Activated CD4-positive, alpha-beta T cell treated with anti-CD3 and anti-CD28 coated beads, Interleukin-2, amount 10 ng/mL, durations not matched to agents 7 days and 5 days (primary cell): ENCODE results near the gene CREB1. TPM values are rescaled to one million over a fixed set of nuclear protein-coding genes. Genes with fewer than 3 reads are reported as not detected.

Source experiments
- CTCF ChIA-PET: fragments of 350-600 bp; sonication (Branson Sonifier 250); formaldehyde crosslinking; loops from one replicate; lab custom pipeline; 2021; ENCODE audit warnings: antibody characterized with exemption; lab: Charles Lee
- POLR2A ChIA-PET: fragments of 350-600 bp; sonication (Branson Sonifier 250); formaldehyde crosslinking; loops from one replicate; lab custom pipeline; 2021; ENCODE audit warnings: antibody characterized with exemption; lab: Charles Lee
- DNase-seq: peaks from one replicate; pipeline ENCODE4 v3.0.0-alpha.2; 2020
- H3K27ac Mint-ChIP-seq: one replicate; pipeline ENCODE4 v1.8.0; 2021; ENCODE audit warnings: mild to moderate bottlenecking, moderate library complexity, mixed read lengths
- H3K27me3 Mint-ChIP-seq: one replicate; pipeline ENCODE4 v1.8.0; 2021; ENCODE audit warnings: mixed read lengths
- H3K36me3 Mint-ChIP-seq: one replicate; pipeline ENCODE4 v1.8.0; 2021; ENCODE audit warnings: low read depth, mixed read lengths
- H3K4me1 Mint-ChIP-seq: one replicate; pipeline ENCODE4 v1.8.0; 2021; ENCODE audit warnings: mixed read lengths
- H3K4me3 Mint-ChIP-seq: one replicate; pipeline ENCODE4 v1.8.0; 2021; ENCODE audit warnings: mild to moderate bottlenecking, moderate library complexity, mixed read lengths
- H3K9me3 Mint-ChIP-seq: one replicate; pipeline ENCODE4 v1.8.0; 2021; ENCODE audit warnings: mixed read lengths
- total RNA-seq, 2 experiments: library from RNA; stranded (reverse); gene quantifications; one replicate each; pipeline ENCODE4 v1.2.3, GENCODE V29; 2021

The CREB1 gene
- total RNA-seq, 2 experiments from 2014 or later, result 92.5 to 118 TPM

- Mint-ChIP-seq H3K4me3 (no peak overlapping the region), H3K27me3 (no peaks in the 10 kb centered on the region), H3K27ac (peak overlapping the region; percentile 81), H3K4me1 (peaks cover 53% of the 10 kb centered on the region), H3K9me3 (peaks cover 6% of the 10 kb centered on the region), H3K36me3 (peaks cover 3% of the 10 kb centered on the region)
- CTCF ChIA-PET, result interaction anchor here (0.7 to 1.1 kb wide), 3 partner anchors 11 to 17 kb away, joined by 3 read pairs; no protein-coding TSS in a partner anchor
- POLR2A ChIA-PET, result interaction anchor here (1.3 kb wide), 1 partner anchor 23 kb away, joined by 5 read pairs; the partner anchor contains the start of gene CREB1
- no peak for DNase-seq
Observed at GRCh38 chr2:207506426-207506825, 23.3 kb upstream of the CREB1 start.

DNA sequence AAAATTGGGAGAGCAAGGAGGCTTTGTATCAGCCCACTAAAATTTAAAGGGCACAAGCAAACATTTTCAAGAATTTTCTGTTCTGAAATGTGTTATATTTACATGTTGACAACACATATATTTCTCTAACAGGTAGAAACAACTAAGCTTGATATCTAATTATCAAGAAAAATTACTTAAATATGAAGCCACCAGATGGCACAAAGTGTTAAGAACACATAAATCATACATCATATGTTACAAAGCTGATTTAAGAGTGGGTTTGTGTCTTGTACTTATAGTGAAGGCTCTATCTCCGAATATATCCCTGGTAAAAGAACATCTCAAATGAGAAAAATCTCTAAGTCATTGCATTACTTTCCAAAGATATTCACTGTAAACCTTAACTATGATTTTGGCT lies 19.6 kb upstream of the CREB1 start:
- POLR2A ChIA-PET, result no interaction called here
- Mint-ChIP-seq H3K27me3 (no peaks in the 10 kb centered on the region), H3K4me3 (no peak overlapping the region), H3K27ac (no peak overlapping the region), H3K4me1 (peaks cover 28% of the 10 kb centered on the region), H3K36me3 (no peaks in the 10 kb centered on the region), H3K9me3 (peaks cover 6% of the 10 kb centered on the region)
- no peak for DNase-seq
- CTCF ChIA-PET, result interaction anchor here (0.7 to 1.4 kb wide), 2 partner anchors 17 to 131 kb away, joined by 3 to 4 read pairs; no protein-coding TSS in a partner anchor

DNA sequence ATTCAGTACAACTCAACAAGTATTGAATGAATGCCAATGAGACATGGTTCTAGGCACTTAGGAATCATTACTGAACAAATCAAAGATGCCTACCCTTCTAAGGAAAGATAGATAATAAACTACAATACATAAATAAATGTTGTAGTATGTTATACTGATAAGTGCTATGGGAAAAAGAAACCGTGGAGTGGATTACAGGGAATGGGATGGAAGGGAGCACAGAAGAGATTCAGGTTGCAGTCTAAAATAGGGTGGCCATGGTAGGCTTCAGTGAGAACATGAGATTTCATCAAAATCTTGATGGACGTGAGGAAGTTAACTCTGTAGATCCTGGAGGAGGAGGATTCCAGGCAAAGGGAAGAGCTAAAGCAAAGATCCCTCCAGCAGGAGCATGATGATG lies 17.9 kb upstream of the CREB1 start:
- Mint-ChIP-seq H3K4me3 (no peak overlapping the region), H3K27ac (no peak overlapping the region), H3K4me1 (peaks cover 16% of the 10 kb centered on the region), H3K36me3 (no peaks in the 10 kb centered on the region), H3K9me3 (peaks cover 6% of the 10 kb centered on the region), H3K27me3 (no peaks in the 10 kb centered on the region)
- DNase-seq, result no peak
- ChIA-PET CTCF (interaction anchor here (0.7 kb wide), 1 partner anchor 457 kb away, joined by 5 read pairs; no protein-coding TSS in a partner anchor), POLR2A (no interaction called here)

- ChIA-PET CTCF (no interaction called here), POLR2A (no interaction called here)
- Mint-ChIP-seq H3K4me3 (no peak overlapping the region), H3K9me3 (peaks cover 6% of the 10 kb centered on the region), H3K4me1 (peaks cover 12% of the 10 kb centered on the region), H3K36me3 (no peaks in the 10 kb centered on the region), H3K27ac (no peak overlapping the region), H3K27me3 (peaks cover 3% of the 10 kb centered on the region)
- DNase-seq, result no peak
Observed at GRCh38 chr2:207512356-207512755, 17.4 kb upstream of the CREB1 start.

DNA sequence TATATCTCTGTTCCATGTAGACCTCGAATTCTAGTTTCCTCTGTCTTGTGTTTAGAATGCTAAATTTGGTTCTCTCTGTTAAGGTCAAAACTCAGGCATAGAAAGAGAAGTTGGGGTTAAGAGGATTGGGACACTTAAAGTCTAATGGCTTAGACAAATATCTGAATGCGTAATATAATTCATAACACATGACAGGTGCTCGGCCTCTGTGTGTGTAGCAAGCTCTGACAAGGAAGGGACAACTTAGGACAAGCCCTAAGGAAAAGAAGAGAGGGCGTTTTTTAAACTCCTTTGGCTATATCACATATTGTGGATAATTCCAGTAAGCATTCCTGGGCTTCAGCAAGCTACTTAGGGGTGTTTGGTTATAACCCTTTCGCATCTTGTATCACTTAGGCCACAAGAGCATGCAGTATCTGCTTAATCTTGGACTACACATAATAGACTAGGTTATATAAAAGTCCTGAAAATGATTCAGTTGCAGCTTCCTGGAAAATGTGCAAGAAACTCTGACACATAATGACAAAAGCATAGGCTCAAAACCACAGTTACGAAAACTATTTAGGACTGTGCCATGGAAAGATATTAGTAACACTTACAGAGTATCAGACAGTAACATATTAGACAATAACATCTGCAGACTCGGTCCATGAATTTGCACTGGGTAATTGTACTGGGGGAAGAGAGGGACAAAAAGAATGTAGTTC lies 16.1 kb upstream of the CREB1 start:
- Mint-ChIP-seq H3K4me3 (no peak overlapping the region), H3K9me3 (peaks cover 3% of the 10 kb centered on the region), H3K4me1 (peaks cover 12% of the 10 kb centered on the region), H3K27me3 (peaks cover 3% of the 10 kb centered on the region), H3K27ac (no peak overlapping the region), H3K36me3 (no peaks in the 10 kb centered on the region)
- DNase-seq, result no peak
- CTCF ChIA-PET, result interaction anchor here (1.5 kb wide), 1 partner anchor 11 kb away, joined by 6 read pairs; no protein-coding TSS in a partner anchor
- POLR2A ChIA-PET, result interaction anchor here (0.5 kb wide), 1 partner anchor 59 kb away, joined by 11 read pairs; no protein-coding TSS in a partner anchor

DNA sequence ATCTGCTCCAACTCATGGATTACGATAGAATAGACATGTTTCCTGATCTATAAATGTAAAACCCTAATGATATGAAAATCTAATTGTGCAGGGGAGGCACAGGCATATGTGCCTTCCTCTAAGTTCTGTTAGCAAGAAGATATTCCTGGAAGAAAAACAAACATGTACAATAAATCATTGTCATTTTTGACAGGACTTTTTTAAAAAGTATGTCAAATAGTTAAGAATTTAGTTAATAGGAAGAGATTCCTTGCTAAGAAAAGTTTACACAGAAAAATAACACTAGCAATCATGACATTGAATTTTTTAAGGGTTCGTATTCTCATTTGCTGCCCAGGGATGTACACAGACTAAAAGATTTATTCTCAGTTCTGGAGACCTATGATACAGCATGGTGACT lies 15.3 kb upstream of the CREB1 start:
- no peaks in the 10 kb centered on the region for H3K9me3 Mint-ChIP-seq
- peaks cover 3% of the 10 kb centered on the region for H3K27me3 Mint-ChIP-seq
- DNase-seq, result no peak
- CTCF ChIA-PET, result interaction anchor here (1.5 kb wide), 1 partner anchor 11 kb away, joined by 6 read pairs; no protein-coding TSS in a partner anchor
- POLR2A ChIA-PET, result no interaction called here
- H3K4me3 Mint-ChIP-seq, result no peak overlapping the region
- peaks cover 12% of the 10 kb centered on the region for H3K4me1 Mint-ChIP-seq
- peaks cover 2% of the 10 kb centered on the region for H3K36me3 Mint-ChIP-seq
- no peak overlapping the region for H3K27ac Mint-ChIP-seq

GRCh38 chr2:207515671-207516070 lies 14.1 kb upstream of the CREB1 start:
- H3K27me3 Mint-ChIP-seq, result peaks cover 3% of the 10 kb centered on the region
- ChIA-PET CTCF (interaction anchor here (1.3 kb wide), 1 partner anchor 13 kb away, joined by 3 read pairs; no protein-coding TSS in a partner anchor), POLR2A (no interaction called here)
- H3K4me1 Mint-ChIP-seq, result peaks cover 14% of the 10 kb centered on the region
- peaks cover 2% of the 10 kb centered on the region for H3K36me3 Mint-ChIP-seq
- no peaks in the 10 kb centered on the region for H3K9me3 Mint-ChIP-seq
- no peak overlapping the region for H3K27ac Mint-ChIP-seq
- no peak overlapping the region for H3K4me3 Mint-ChIP-seq
- DNase-seq, result no peak

GRCh38 chr2:207516206-207516605 lies 13.6 kb upstream of the CREB1 start:
- CTCF ChIA-PET, result interaction anchor here (1.1 kb wide), 1 partner anchor 9 kb away, joined by 3 read pairs; no protein-coding TSS in a partner anchor
- Mint-ChIP-seq H3K4me1 (peaks cover 20% of the 10 kb centered on the region), H3K27ac (no peak overlapping the region), H3K4me3 (no peak overlapping the region), H3K27me3 (peaks cover 3% of the 10 kb centered on the region), H3K36me3 (peaks cover 2% of the 10 kb centered on the region), H3K9me3 (no peaks in the 10 kb centered on the region)
- DNase-seq, result no peak
- POLR2A ChIA-PET, result no interaction called here

GRCh38 chr2:207523005-207523404 lies 6.8 kb upstream of the CREB1 start:
- H3K27me3 Mint-ChIP-seq, result no peaks in the 10 kb centered on the region
- H3K36me3 Mint-ChIP-seq, result peaks cover 4% of the 10 kb centered on the region
- DNase-seq, result no peak
- no peak overlapping the region for H3K27ac Mint-ChIP-seq
- H3K4me1 Mint-ChIP-seq, result peaks cover 42% of the 10 kb centered on the region
- H3K4me3 Mint-ChIP-seq, result no peak overlapping the region
- CTCF ChIA-PET, result no interaction called here
- H3K9me3 Mint-ChIP-seq, result no peaks in the 10 kb centered on the region
- POLR2A ChIA-PET, result no interaction called here

DNA sequence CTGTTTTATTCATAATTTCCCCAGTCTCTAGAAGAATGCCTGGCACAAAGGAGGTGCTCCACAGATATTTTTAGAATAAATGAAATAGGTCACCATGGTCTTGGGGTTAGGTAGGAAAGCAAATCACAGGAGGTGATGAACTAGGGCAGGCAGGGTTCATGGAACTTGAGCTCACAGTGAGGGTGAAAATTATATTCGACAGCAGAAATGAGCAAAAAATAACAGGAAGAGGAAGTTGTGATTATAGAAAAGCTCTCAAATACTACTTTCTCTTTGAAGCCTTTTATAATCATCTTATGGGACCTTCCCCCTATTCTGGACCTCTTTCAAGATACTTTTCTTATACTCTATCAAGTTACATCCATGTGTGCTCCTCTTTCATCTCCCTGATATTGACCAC lies 4.5 kb upstream of the CREB1 start:
- no peak for DNase-seq
- ChIA-PET POLR2A (no interaction called here), CTCF (interaction anchor here (1.1 kb wide), 1 partner anchor 8 kb away, joined by 3 read pairs; no protein-coding TSS in a partner anchor)
- Mint-ChIP-seq H3K36me3 (peaks cover 4% of the 10 kb centered on the region), H3K9me3 (no peaks in the 10 kb centered on the region), H3K4me3 (no peak overlapping the region), H3K27ac (peak overlapping the region; percentile 89), H3K27me3 (peaks cover 3% of the 10 kb centered on the region), H3K4me1 (peaks cover 52% of the 10 kb centered on the region)

DNA sequence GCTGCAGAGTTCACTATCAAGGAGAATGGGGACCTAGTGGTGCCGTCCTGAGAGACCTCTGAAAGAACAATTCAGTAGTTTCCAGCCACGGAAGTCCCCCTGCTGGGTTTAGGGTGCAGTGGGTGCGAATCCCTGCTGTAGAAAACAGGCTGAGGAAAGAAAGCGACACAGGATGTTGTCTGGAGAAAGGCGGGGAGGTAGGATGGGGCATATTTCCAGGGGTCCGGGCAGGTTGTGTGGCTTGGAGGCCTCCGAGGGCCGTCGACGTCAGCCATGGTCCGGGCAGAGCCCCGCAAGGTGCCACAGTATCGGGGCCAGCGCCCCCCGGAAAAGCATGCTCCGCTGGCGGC lies 807 bp upstream of the CREB1 start:
- peak overlapping the region; percentile 100 for H3K27ac Mint-ChIP-seq
- peaks cover 56% of the 10 kb centered on the region for H3K4me1 Mint-ChIP-seq
- peaks cover 3% of the 10 kb centered on the region for H3K27me3 Mint-ChIP-seq
- peaks cover 20% of the 10 kb centered on the region for H3K36me3 Mint-ChIP-seq
- no peaks in the 10 kb centered on the region for H3K9me3 Mint-ChIP-seq
- ChIA-PET POLR2A (no interaction called here), CTCF (interaction anchor here (1.3 kb wide), 1 partner anchor 11 kb away, joined by 3 read pairs; no protein-coding TSS in a partner anchor)
- H3K4me3 Mint-ChIP-seq, result peak overlapping the region; percentile 96
- peak; percentile 53 for DNase-seq

- Mint-ChIP-seq H3K4me1 (peaks cover 62% of the 10 kb centered on the region), H3K36me3 (peaks cover 28% of the 10 kb centered on the region), H3K27me3 (peaks cover 3% of the 10 kb centered on the region), H3K9me3 (no peaks in the 10 kb centered on the region), H3K4me3 (peak overlapping the region; percentile 96), H3K27ac (peak overlapping the region; percentile 100)
- CTCF ChIA-PET, result interaction anchor here (0.8 to 1.6 kb wide), 5 partner anchors 11 to 763 kb away, joined by 4 to 9 read pairs (median 4); no protein-coding TSS in a partner anchor
- POLR2A ChIA-PET, result interaction anchor here (0.7 to 1.5 kb wide), 4 partner anchors 23 to 543 kb away, joined by 4 to 12 read pairs (median 6); partner anchors contain the start of gene METTL21A
- peak; percentile 60 for DNase-seq
Observed at GRCh38 chr2:207530160-207531031, 634 bp downstream of the CREB1 start.
